GM12875 (cell line): ENCODE measurements around the gene POLR1A.

Experiments
- H3K4me3 ChIP-seq: one replicate; pipeline ENCODE4 v1.5.1; 2011; ENCODE audit warnings: low read depth, low read length, control low read depth
- TF ChIP-seq, protein P1 (sequence below): IDR thresholded peaks from 2 replicates; pipeline ENCODE4 v1.5.1; 2011; ENCODE audit warnings: low read depth, mild to moderate bottlenecking, control low read depth, inconsistent platforms, low read length, moderate library complexity, borderline replicate concordance; ENCODE audit not compliant: insufficient read depth

POLR1A gene

DNA sequence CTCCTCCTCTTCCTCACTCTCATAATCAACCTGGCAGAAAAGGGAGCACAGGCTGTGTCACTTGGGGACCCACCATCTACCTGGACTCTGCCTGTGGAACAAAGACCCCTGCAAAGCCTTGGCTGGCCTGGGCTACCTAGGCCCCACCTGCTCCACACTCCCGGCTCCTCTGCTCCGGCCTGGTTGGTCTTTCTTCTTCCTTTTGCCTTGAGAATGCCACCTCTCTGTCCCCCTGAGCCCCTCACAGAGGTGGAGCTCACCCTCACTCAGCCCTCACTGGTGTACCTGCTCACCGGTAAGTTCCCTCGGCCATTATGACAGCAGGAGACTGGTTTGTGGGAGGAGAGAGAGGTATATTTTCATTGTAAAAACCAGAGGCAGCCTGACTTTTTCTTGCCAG, 74.1 kb downstream of the POLR1A start:
- no peak overlapping the region for H3K4me3 ChIP-seq
- TF ChIP-seq, protein P1, sequence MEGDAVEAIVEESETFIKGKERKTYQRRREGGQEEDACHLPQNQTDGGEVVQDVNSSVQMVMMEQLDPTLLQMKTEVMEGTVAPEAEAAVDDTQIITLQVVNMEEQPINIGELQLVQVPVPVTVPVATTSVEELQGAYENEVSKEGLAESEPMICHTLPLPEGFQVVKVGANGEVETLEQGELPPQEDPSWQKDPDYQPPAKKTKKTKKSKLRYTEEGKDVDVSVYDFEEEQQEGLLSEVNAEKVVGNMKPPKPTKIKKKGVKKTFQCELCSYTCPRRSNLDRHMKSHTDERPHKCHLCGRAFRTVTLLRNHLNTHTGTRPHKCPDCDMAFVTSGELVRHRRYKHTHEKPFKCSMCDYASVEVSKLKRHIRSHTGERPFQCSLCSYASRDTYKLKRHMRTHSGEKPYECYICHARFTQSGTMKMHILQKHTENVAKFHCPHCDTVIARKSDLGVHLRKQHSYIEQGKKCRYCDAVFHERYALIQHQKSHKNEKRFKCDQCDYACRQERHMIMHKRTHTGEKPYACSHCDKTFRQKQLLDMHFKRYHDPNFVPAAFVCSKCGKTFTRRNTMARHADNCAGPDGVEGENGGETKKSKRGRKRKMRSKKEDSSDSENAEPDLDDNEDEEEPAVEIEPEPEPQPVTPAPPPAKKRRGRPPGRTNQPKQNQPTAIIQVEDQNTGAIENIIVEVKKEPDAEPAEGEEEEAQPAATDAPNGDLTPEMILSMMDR = no peak

DNA sequence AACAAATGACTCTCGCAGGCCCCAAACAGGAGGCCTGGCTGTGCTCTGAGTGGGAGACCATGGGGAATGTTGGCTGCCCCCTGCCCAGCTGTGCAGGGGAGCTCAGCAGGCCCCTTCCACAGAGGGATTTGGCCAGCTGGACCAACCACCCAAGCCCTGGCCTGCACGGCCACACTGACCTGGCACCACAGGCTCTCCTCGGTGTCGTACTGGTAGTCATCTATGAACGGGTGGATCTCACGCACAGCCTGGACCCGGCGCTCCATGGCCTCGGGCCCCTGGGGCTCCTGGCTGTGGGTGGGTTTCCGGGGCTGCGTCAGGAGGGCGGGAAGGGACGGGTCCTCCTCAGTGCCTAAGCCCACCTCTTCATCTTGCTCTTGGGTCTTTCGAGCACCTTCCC, 74.5 kb downstream of the POLR1A start:
- TF ChIP-seq, protein P1 = no peak
- no peak overlapping the region for H3K4me3 ChIP-seq

DNA sequence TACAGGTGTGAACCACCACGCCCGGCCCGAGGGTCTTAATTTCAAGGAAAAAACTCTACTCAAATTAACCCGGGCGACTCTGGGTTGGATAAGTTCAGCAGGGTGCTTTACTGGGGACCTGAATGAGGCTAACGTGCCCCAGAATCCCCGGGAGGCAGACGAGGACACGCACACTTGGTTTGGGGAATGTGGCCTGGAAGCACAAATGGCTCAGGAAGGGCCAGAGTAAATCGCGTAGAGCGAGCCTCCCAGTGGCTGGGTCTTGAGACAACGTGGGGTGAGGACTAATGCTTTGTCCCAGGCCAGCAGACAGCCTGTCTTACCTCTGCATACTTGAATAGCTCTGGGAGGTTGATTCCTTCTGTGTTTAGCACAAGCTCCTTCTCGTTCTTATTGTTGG, 75.8 kb downstream of the POLR1A start:
- TF ChIP-seq, protein P1 = no peak

DNA sequence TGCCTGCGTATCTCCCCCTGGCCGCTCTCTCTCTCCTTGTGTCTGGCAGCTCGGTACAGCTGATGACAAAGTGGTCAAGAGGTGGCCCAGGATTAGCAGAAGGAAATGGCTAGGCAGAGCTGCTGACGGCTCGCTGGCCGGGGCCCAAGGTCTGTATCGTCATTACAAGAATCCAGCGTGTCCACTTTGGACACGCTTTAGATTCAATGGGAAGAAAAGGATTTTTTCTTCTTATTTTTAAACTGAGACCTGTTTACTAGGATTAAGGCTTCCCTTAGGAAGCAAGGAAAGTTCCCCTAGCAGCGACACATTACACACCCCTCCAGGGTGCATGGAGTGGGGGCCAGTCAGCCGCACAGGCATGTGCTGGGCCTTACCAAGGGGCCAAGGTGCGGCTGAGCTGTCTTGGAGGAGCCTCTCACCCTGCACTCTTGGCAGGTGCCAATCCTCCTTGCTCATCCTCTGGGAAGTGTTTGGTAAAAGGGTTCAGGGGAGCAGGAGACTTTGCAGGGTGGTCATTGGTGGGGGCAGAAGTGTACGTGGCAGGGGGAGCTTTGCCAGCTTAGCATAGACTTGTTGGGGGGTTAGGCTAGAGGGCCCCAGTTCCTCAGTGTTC, 76.8 kb downstream of the POLR1A start:
- H3K4me3 ChIP-seq = no peak overlapping the region
- TF ChIP-seq, protein P1 = no peak

More for the DNA sequence above, 75.8 kb downstream of the POLR1A start:
- no peak overlapping the region for H3K4me3 ChIP-seq

DNA sequence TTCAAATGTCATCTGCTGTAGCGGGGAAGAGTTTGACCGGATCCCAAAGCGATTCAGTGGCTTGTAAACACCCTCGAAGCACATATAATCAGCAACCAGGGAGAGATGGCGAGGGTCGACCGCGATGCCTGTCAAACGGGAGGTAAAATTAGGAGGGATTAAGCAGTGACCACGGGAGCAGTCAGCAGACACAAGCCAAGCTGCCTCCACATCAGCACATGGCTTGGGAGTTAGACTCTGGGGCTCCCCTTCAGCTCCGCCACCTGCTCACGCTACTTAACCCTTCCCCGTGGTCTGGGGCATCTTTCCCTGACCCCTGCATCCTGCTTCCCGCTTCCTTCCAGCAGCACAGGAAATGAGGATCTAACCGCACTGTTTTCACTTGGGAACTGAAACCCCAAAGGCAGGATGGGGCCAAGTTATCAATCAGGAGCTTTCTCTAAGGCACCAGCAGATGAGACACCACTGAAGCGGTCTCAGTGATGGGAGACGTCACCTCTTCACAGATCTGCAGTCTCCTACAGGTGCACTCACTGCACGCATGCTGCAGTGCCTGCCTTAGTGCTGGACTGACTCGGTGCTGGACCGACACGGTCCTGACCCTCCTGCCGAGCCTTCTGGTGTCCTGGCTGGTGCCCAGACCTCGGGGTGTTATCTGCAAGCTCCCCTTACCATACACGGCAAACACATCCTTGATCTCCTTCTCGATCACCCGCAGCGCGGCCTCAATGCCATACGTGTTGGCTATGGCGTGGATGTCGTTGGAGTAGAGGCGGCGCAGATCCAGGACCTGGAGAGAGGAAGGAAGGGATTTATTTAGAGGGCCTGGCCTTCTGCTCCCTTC, 77.5 kb downstream of the POLR1A start:
- TF ChIP-seq, protein P1 = no peak
- no peak overlapping the region for H3K4me3 ChIP-seq

DNA sequence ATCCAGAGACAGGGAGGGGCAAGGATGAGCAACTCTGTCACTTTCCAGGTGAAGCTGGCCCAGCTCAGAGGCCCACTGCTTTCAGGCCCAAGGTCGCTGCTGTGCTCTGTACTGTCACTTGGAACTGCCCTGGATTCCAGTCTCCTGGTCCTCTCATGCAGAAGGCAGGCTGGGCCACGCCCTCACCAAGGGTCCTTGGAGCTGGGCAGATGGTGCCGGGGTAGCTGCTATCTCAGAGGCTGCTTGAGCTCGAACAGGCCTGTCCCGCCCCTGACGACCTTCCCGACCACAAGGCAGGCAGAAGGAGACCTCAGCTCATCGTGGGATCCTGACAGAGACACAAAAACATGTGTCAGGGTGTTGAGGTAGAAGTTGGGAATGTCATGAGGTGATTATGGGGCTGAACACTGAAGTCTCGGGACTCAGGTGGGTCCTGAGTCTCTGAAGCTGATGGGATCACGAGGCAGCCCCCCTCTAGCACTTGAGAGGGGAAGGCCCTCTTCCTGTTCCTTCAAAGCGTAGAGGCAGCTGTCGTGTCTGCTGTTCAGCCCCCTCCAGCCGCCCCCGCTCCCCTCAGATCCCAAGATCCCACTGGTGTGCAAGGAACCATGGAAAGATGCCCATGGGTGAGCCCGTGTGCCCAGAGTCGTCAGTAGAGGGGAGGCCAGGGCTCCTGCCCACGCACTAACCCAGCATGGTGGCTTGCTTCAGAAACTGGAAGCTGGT, 78.3 kb downstream of the POLR1A start:
- TF ChIP-seq, protein P1 = no peak
- H3K4me3 ChIP-seq = no peak overlapping the region
